ENCODE data around the gene CCDC188. TPM values are rescaled to one million over a fixed set of nuclear protein-coding genes. Genes with fewer than 3 reads are reported as not detected.

Gene CCDC188
- total RNA-seq, 1 experiment from 2014 or later, result not detected

- H3K9ac ChIP-seq (ENCODE audit: extremely low read depth, insufficient read length, low read length), result no peak overlapping the region
- no peaks in the 10 kb centered on the region for H3K4me1 ChIP-seq (ENCODE audit: insufficient read depth, low read length)
- peaks cover 2% of the 10 kb centered on the region for H4K20me1 ChIP-seq (ENCODE audit: control insufficient read depth, insufficient read depth, insufficient read length)
- H3K27ac ChIP-seq (ENCODE audit: insufficient read length, low read depth, low read length), result no peak overlapping the region
- H3K56ac ChIP-seq (ENCODE audit: insufficient read length, low read depth, low read length), result no peak overlapping the region
- H4K8ac ChIP-seq (replicated peaks; ENCODE audit: insufficient read length, low read depth, low read length), result no peak overlapping the region
- peaks cover 40 to 73% (median 69%) of the 10 kb centered on the region in 3 experiments; a peak in 6 of 7 replicates for H3K36me3 Mint-ChIP-seq (ENCODE audit: insufficient read depth in 1 of 3, low read depth in 3 of 3)
- no peak overlapping the region for H2AK5ac ChIP-seq (ENCODE audit: insufficient read length, low read length)
- H3K79me2 ChIP-seq (ENCODE audit: insufficient read depth, low read length), result peaks cover 16% of the 10 kb centered on the region; the same call in 1 of the 2 replicates
- no peak overlapping the region for H3K23ac ChIP-seq (ENCODE audit: insufficient read length, low read depth, low read length)
- no peak overlapping the region for H3K4me2 ChIP-seq (ENCODE audit: insufficient read depth, insufficient read length, low read length)
- peaks cover 5 to 11% of the 10 kb centered on the region in 2 experiments for H3K4me1 Mint-ChIP-seq
- H3K4me3 Mint-ChIP-seq, result no peak overlapping the region; a peak in 1 of 5 replicates
- no peak for DNase-seq
- peaks cover 8% of the 10 kb centered on the region for H3K79me1 ChIP-seq (ENCODE audit: insufficient read depth, low read depth, low read length, poor library complexity, severe bottlenecking)
- no peak overlapping the region for H2BK5ac ChIP-seq (ENCODE audit: insufficient read length, low read length)
- no peak overlapping the region for H2BK12ac ChIP-seq (ENCODE audit: insufficient read length, low read depth, low read length)
- no peak for TF ChIP-seq CTCF (conservative IDR thresholded peaks at IDR 0.05)
- H3K27ac Mint-ChIP-seq, result peak overlapping the region in 2 of 3 experiments; percentile 49 to 79; a peak in 4 of 7 replicates
- H4K91ac ChIP-seq (ENCODE audit: insufficient read length, low read depth, low read length), result no peak overlapping the region
- 0 out of 2 replicates have a peak overlapping the region, but pooled peaks have one; percentile 54 for H2BK15ac ChIP-seq (ENCODE audit: low read depth, low read length)
- no peaks in the 10 kb centered on the region; the same call in 1 of the 2 replicates for H3K27me3 Mint-ChIP-seq (ENCODE audit: low read depth)
- no peak overlapping the region for H3K14ac ChIP-seq (ENCODE audit: insufficient read depth, low read length)
- WGBS (ENCODE audit: extremely low coverage, insufficient read length, low lambda C conversion rate), result no CpG with 5 or more reads among the region's 32 CpGs
- no peak overlapping the region for H2BK20ac ChIP-seq (ENCODE audit: low read depth, low read length, poor library complexity, severe bottlenecking)
- no peaks in the 10 kb centered on the region for H3K9me3 ChIP-seq (ENCODE audit: control insufficient read depth, low read depth, low read length)
- H2BK120ac ChIP-seq (ENCODE audit: low read depth, low read length, poor library complexity, severe bottlenecking), result no peak overlapping the region
- H3K18ac ChIP-seq (ENCODE audit: insufficient read length, low read depth, low read length), result no peak overlapping the region
- H3K4ac ChIP-seq (ENCODE audit: low read depth, low read length), result no peak overlapping the region
- no peaks in the 10 kb centered on the region for H3K23me2 ChIP-seq (ENCODE audit: insufficient read length, low read depth, low read length, poor library complexity, severe bottlenecking)
- H3K9me3 Mint-ChIP-seq, result no peaks in the 10 kb centered on the region
- no peak overlapping the region for H2AFZ ChIP-seq (ENCODE audit: low read length)
- no peaks in the 10 kb centered on the region for H3K27me3 ChIP-seq (ENCODE audit: insufficient read depth, low read length)
- H4K5ac ChIP-seq (ENCODE audit: insufficient read length, low read depth, low read length), result no peak overlapping the region
- no peak overlapping the region for H3T11ph ChIP-seq (ENCODE audit: low read length)
Observed at GRCh38 chr22:20125201-20126174, 25.4 kb downstream of the CCDC188 start.

Measured in H9 (cell line).